HEK293 (cell line): Measurements from ENCODE around the gene TEX14.

ENCODE experiments used
- BCL11A ChIP-seq: fragments of 450-650 bp; formaldehyde crosslinking; IDR thresholded peaks from 2 replicates; pipeline ENCODE4 v1.5.1; 2016; ENCODE audit warnings: low read depth, missing biosample characterization, missing genetic modification characterization
- GLIS1 ChIP-seq: fragments of 450-650 bp; formaldehyde crosslinking; IDR thresholded peaks from 2 replicates; pipeline ENCODE4 v1.5.1; 2016; ENCODE audit warnings: missing biosample characterization, missing genetic modification characterization
- KLF1 ChIP-seq: fragments of 450-650 bp; formaldehyde crosslinking; IDR thresholded peaks from 2 replicates; pipeline ENCODE4 v1.5.1; 2016; ENCODE audit warnings: missing biosample characterization, missing genetic modification characterization
- PRDM1 ChIP-seq: fragments of 450-650 bp; formaldehyde crosslinking; IDR thresholded peaks from 2 replicates; pipeline ENCODE4; 2016; ENCODE audit warnings: missing biosample characterization, missing genetic modification characterization
- REPIN1 ChIP-seq: fragments of 450-650 bp; formaldehyde crosslinking; IDR thresholded peaks from 2 replicates; pipeline ENCODE4 v1.5.1; 2017; ENCODE audit warnings: missing biosample characterization, missing genetic modification characterization, low read depth
- TCF7L2 ChIP-seq: IDR thresholded peaks from 2 replicates; pipeline ENCODE4 v1.6.1; 2011; ENCODE audit warnings: low read depth, mild to moderate bottlenecking, inconsistent platforms, low read length, moderate library complexity, borderline replicate concordance
- ZNF221 ChIP-seq: fragments of 450-650 bp; formaldehyde crosslinking; IDR thresholded peaks from 2 replicates; pipeline ENCODE4 v1.5.1; 2017; ENCODE audit warnings: missing biosample characterization, missing genetic modification characterization, borderline replicate concordance
- ZNF596 ChIP-seq: fragments of 450-650 bp; IDR thresholded peaks from 2 replicates; pipeline ENCODE4 v1.5.0; 2018; ENCODE audit warnings: missing biosample characterization, mild to moderate bottlenecking, missing genetic modification characterization, moderate library complexity
- ZNF768 ChIP-seq: fragments of 450-650 bp; formaldehyde crosslinking; IDR thresholded peaks from 2 replicates; pipeline ENCODE4 v1.5.1; 2018; ENCODE audit warnings: missing biosample characterization, mild to moderate bottlenecking, missing genetic modification characterization
- ZSCAN30 ChIP-seq: fragments of 450-650 bp; IDR thresholded peaks from 2 replicates; pipeline ENCODE4 v1.5.1; 2018; ENCODE audit warnings: missing biosample characterization, mild to moderate bottlenecking, missing genetic modification characterization, moderate library complexity
- TF ChIP-seq, protein P1 (sequence below): fragments of 450-650 bp; formaldehyde crosslinking; IDR thresholded peaks from 2 replicates; pipeline ENCODE4 v1.5.1; 2016; ENCODE audit warnings: missing biosample characterization, missing genetic modification characterization
- TF ChIP-seq, protein P2 (sequence below): fragments of 450-650 bp; formaldehyde crosslinking; IDR thresholded peaks from 2 replicates; pipeline ENCODE4 v1.5.1; 2016; ENCODE audit warnings: missing biosample characterization, missing genetic modification characterization
- TF ChIP-seq, protein P3 (sequence below): sonication (generic); formaldehyde crosslinking; IDR thresholded peaks from 2 replicates; pipeline ENCODE4 v1.8.1; 2022; ENCODE audit warnings: mild to moderate bottlenecking, moderate library complexity, missing genetic modification reagents
- TF ChIP-seq, protein P4 (sequence below): fragments of 450-650 bp; formaldehyde crosslinking; IDR thresholded peaks from 2 replicates; pipeline ENCODE4 v1.5.1; 2016; ENCODE audit warnings: missing biosample characterization, missing genetic modification characterization

DNA sequence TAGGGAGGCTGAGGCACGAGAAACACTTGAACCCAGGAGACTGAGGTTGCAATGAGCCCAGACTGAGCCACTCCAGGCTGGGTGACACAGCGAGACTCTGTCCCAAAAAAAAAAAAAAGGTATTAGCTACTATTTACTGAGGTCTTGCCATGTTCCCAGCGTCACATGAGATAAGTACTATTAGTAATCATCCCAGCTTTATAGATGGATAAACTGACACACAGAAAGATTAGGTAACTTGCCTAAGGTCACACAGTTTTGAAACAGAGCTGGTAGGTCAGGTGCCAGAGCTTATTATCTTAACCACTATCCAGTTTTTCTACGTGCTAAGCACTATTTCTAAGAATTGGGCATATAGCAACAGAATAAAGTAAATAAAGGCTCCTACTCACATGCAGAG, 51.6 kb downstream of the TEX14 start:
- TF ChIP-seq GLIS1 (tag by site-specific recombination) = no peak
- no peak for TF ChIP-seq TCF7L2
- TF ChIP-seq, protein P1, sequence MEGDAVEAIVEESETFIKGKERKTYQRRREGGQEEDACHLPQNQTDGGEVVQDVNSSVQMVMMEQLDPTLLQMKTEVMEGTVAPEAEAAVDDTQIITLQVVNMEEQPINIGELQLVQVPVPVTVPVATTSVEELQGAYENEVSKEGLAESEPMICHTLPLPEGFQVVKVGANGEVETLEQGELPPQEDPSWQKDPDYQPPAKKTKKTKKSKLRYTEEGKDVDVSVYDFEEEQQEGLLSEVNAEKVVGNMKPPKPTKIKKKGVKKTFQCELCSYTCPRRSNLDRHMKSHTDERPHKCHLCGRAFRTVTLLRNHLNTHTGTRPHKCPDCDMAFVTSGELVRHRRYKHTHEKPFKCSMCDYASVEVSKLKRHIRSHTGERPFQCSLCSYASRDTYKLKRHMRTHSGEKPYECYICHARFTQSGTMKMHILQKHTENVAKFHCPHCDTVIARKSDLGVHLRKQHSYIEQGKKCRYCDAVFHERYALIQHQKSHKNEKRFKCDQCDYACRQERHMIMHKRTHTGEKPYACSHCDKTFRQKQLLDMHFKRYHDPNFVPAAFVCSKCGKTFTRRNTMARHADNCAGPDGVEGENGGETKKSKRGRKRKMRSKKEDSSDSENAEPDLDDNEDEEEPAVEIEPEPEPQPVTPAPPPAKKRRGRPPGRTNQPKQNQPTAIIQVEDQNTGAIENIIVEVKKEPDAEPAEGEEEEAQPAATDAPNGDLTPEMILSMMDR (tag by site-specific recombination) = no peak
- no peak for TF ChIP-seq ZNF596 (tag by site-specific recombination)
- TF ChIP-seq BCL11A (tag by site-specific recombination) = no peak
- TF ChIP-seq, protein P2, sequence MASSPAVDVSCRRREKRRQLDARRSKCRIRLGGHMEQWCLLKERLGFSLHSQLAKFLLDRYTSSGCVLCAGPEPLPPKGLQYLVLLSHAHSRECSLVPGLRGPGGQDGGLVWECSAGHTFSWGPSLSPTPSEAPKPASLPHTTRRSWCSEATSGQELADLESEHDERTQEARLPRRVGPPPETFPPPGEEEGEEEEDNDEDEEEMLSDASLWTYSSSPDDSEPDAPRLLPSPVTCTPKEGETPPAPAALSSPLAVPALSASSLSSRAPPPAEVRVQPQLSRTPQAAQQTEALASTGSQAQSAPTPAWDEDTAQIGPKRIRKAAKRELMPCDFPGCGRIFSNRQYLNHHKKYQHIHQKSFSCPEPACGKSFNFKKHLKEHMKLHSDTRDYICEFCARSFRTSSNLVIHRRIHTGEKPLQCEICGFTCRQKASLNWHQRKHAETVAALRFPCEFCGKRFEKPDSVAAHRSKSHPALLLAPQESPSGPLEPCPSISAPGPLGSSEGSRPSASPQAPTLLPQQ (tag by site-specific recombination) = no peak
- no peak for TF ChIP-seq REPIN1
- no peak for TF ChIP-seq ZSCAN30 (tag by site-specific recombination)
- TF ChIP-seq KLF1 (tag by site-specific recombination) = no peak
- TF ChIP-seq ZNF221 (tag by site-specific recombination) = no peak
- no peak for TF ChIP-seq PRDM1 (tag by site-specific recombination)
- TF ChIP-seq, protein P3, sequence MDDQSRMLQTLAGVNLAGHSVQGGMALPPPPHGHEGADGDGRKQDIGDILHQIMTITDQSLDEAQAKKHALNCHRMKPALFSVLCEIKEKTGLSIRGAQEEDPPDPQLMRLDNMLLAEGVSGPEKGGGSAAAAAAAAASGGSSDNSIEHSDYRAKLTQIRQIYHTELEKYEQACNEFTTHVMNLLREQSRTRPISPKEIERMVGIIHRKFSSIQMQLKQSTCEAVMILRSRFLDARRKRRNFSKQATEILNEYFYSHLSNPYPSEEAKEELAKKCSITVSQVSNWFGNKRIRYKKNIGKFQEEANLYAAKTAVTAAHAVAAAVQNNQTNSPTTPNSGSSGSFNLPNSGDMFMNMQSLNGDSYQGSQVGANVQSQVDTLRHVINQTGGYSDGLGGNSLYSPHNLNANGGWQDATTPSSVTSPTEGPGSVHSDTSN (CRISPR knock-in tag) = no peak
- TF ChIP-seq, protein P4, sequence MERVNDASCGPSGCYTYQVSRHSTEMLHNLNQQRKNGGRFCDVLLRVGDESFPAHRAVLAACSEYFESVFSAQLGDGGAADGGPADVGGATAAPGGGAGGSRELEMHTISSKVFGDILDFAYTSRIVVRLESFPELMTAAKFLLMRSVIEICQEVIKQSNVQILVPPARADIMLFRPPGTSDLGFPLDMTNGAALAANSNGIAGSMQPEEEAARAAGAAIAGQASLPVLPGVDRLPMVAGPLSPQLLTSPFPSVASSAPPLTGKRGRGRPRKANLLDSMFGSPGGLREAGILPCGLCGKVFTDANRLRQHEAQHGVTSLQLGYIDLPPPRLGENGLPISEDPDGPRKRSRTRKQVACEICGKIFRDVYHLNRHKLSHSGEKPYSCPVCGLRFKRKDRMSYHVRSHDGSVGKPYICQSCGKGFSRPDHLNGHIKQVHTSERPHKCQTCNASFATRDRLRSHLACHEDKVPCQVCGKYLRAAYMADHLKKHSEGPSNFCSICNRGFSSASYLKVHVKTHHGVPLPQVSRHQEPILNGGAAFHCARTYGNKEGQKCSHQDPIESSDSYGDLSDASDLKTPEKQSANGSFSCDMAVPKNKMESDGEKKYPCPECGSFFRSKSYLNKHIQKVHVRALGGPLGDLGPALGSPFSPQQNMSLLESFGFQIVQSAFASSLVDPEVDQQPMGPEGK (tag by site-specific recombination) = no peak
- TF ChIP-seq ZNF768 (tag by site-specific recombination) = no peak
